SU-DHL-6 (cell line): ENCODE measurements around the gene FAM20A.

Experiments used
- H2AFZ ChIP-seq: fragments of 200-600 bp; sonication (generic); 2 replicates; pipeline ENCODE4 v1.6.1; 2014; ENCODE audit warnings: low read depth, mild to moderate bottlenecking, moderate library complexity, mixed read lengths, antibody characterized with exemption, low read length; ENCODE audit not compliant: severe bottlenecking
- H3F3A ChIP-seq: fragments of 200-600 bp; shearing (Covaris generic); 2 replicates; pipeline ENCODE4 v1.6.0; 2016; ENCODE audit warnings: antibody characterized with exemption, mild to moderate bottlenecking; ENCODE audit not compliant: insufficient read depth
- H3K27ac ChIP-seq: fragments of 200-600 bp; sonication (generic); 2 replicates; pipeline ENCODE4 v1.5.1; 2016; ENCODE audit warnings: low read depth, mild to moderate bottlenecking, low read length, moderate library complexity, mixed read lengths
- H3K27me3 ChIP-seq: fragments of 200-600 bp; sonication (generic), shearing (Covaris generic); 2 replicates; pipeline ENCODE4 v1.6.0; 2014; ENCODE audit warnings: mild to moderate bottlenecking, low read length
- H3K36me3 ChIP-seq: fragments of 200-600 bp; sonication (generic); 2 replicates; pipeline ENCODE4 v1.6.1; 2014; ENCODE audit warnings: mild to moderate bottlenecking, low read length, mixed read lengths
- H3K4me2 ChIP-seq: fragments of 300-600, 200-600 bp; shearing (Covaris generic), sonication (generic); 2 replicates; pipeline ENCODE4 v1.6.0; 2014; ENCODE audit warnings: low read length, low read depth, mild to moderate bottlenecking; ENCODE audit not compliant: poor library complexity, severe bottlenecking
- H3K4me3 ChIP-seq: fragments of 200-600 bp; sonication (generic); 2 replicates; pipeline ENCODE4 v1.5.1; 2014; ENCODE audit warnings: antibody characterized with exemption, low read length, mild to moderate bottlenecking, mixed read lengths; ENCODE audit not compliant: insufficient read depth, poor library complexity, severe bottlenecking
- H3K79me2 ChIP-seq: fragments of 200-600 bp; sonication (generic); 2 replicates; pipeline ENCODE4 v1.6.1; 2014; ENCODE audit warnings: mild to moderate bottlenecking, low read length, moderate library complexity; ENCODE audit not compliant: insufficient read depth
- H3K9ac ChIP-seq: fragments of 200-600 bp; sonication (generic); 2 replicates; pipeline ENCODE4 v1.7.0; 2014; ENCODE audit warnings: mild to moderate bottlenecking, low read length
- H3K9me2 ChIP-seq: fragments of 200-600 bp; sonication (generic); replicated peaks from 2 replicates; pipeline ENCODE4 v1.6.1; 2014; ENCODE audit warnings: low read length; ENCODE audit not compliant: insufficient read depth
- H3K9me3 ChIP-seq: fragments of 200-600 bp; sonication (generic); 2 replicates; pipeline ENCODE4 v1.6.1; 2014; ENCODE audit warnings: low read length, mixed read lengths; ENCODE audit not compliant: insufficient read depth
- H4K20me1 ChIP-seq: fragments of 200-600 bp; sonication (generic); 2 replicates; pipeline ENCODE4 v1.6.1; 2014; ENCODE audit warnings: low read depth, mild to moderate bottlenecking, antibody characterized with exemption, low read length, moderate library complexity, mixed read lengths
- EZH2phosphoT487 ChIP-seq: fragments of 200-600 bp; sonication (generic), shearing (Covaris generic); conservative IDR thresholded peaks from 2 replicates; pipeline ENCODE4 v1.6.1; 2018; ENCODE audit warnings: mild to moderate bottlenecking, antibody characterized with exemption, low read length, moderate library complexity, mixed read lengths
- TF ChIP-seq, protein P1 (sequence below): fragments of 200-600 bp; sonication (generic); IDR thresholded peaks from one replicate; pipeline ENCODE4 v1.5.1; 2017; ENCODE audit warnings: antibody characterized with exemption, mild to moderate bottlenecking, low read length, moderate library complexity; ENCODE audit not compliant: insufficient read depth, poor library complexity, severe bottlenecking

The FAM20A gene

DNA sequence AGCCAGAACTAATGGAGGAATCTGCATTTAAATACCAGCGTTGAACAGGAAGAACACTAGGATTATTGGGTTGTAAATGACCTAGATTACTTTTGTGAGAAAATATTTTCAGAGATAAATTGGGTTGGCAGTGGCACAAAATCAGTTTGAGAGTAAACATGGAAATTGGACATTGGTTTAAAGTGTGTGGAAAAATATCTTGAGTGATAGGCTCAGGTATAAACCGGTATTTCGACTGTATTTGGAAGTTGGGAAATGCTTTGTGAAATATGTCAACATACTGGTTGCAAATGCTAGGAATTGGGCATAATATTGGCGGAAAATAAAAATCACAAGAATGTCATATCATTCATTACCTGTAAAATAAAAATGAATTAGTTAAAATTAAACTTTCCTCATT lies 73.9 kb downstream of the FAM20A start:
- H3K9ac ChIP-seq = no peak overlapping the region
- no peak overlapping the region for H2AFZ ChIP-seq
- H3K36me3 ChIP-seq = peaks cover 74% of the 10 kb centered on the region; the same call in 1 of the 2 replicates
- H3K9me3 ChIP-seq = no peaks in the 10 kb centered on the region
- no peaks in the 10 kb centered on the region for H3K9me2 ChIP-seq
- H3F3A ChIP-seq = no peaks in the 10 kb centered on the region
- H3K27ac ChIP-seq = no peak overlapping the region
- H3K27me3 ChIP-seq = no peaks in the 10 kb centered on the region
- H3K79me2 ChIP-seq = peaks cover 3% of the 10 kb centered on the region; the same call in 1 of the 2 replicates
- no peak overlapping the region for H3K4me3 ChIP-seq
- H4K20me1 ChIP-seq = no peaks in the 10 kb centered on the region
- no peak for TF ChIP-seq EZH2phosphoT487
- TF ChIP-seq, protein P1, sequence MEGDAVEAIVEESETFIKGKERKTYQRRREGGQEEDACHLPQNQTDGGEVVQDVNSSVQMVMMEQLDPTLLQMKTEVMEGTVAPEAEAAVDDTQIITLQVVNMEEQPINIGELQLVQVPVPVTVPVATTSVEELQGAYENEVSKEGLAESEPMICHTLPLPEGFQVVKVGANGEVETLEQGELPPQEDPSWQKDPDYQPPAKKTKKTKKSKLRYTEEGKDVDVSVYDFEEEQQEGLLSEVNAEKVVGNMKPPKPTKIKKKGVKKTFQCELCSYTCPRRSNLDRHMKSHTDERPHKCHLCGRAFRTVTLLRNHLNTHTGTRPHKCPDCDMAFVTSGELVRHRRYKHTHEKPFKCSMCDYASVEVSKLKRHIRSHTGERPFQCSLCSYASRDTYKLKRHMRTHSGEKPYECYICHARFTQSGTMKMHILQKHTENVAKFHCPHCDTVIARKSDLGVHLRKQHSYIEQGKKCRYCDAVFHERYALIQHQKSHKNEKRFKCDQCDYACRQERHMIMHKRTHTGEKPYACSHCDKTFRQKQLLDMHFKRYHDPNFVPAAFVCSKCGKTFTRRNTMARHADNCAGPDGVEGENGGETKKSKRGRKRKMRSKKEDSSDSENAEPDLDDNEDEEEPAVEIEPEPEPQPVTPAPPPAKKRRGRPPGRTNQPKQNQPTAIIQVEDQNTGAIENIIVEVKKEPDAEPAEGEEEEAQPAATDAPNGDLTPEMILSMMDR = no peak
- H3K4me2 ChIP-seq = no peak overlapping the region

DNA sequence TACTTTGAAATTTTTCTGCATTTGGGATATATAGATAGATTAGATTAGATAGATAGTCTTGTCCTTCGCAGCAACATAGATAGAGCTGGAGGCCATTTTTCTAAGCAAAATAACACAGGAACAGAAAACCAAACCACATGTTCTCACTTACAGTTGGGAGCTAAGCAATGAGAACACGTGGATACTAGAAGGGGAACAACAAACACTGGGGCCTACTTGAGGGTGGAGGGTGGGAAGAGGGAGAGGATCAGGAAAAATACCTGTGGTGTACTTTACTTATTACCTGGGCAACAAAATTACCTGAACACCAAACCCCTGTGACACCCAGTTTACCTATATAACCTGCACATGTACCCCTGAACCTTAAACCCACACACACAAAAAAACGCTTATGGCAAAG lies 74.6 kb downstream of the FAM20A start:
- no peaks in the 10 kb centered on the region for H4K20me1 ChIP-seq
- no peaks in the 10 kb centered on the region for H3F3A ChIP-seq
- no peaks in the 10 kb centered on the region for H3K9me3 ChIP-seq
- TF ChIP-seq, protein P1 = no peak
- no peak for TF ChIP-seq EZH2phosphoT487
- H2AFZ ChIP-seq = no peak overlapping the region
- no peaks in the 10 kb centered on the region for H3K9me2 ChIP-seq
- peaks cover 3% of the 10 kb centered on the region for H3K79me2 ChIP-seq
- H3K4me2 ChIP-seq = no peak overlapping the region
- H3K27ac ChIP-seq = no peak overlapping the region
- H3K27me3 ChIP-seq = no peaks in the 10 kb centered on the region
- H3K9ac ChIP-seq = no peak overlapping the region
- no peak overlapping the region for H3K4me3 ChIP-seq
- H3K36me3 ChIP-seq = peaks cover 70% of the 10 kb centered on the region; the same call in 1 of the 2 replicates

DNA sequence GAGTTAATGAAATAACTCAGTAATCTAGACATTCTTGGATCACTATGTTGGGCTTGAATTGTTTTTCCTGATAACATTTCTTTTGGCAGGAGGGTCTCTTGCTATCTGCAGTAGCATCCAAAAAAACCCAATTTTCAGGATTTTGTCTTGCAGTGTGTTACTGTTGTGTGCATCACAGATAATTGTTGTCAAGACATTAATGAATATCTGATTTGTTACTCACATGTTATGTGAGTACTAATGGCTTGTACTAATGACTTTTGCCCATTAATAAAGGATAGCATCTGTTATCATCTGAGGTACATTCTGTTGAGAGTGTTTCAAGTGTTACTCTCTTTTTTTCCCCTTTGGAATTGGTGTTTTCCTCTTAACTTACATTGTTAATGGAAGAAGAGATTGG lies 78.9 kb downstream of the FAM20A start:
- peaks cover 42% of the 10 kb centered on the region; the same call in 1 of the 2 replicates for H3K36me3 ChIP-seq

More for the DNA sequence above, 78.9 kb downstream of the FAM20A start:
- no peak overlapping the region for H3K9ac ChIP-seq
- H3K9me2 ChIP-seq = no peaks in the 10 kb centered on the region
- H3K27ac ChIP-seq = no peak overlapping the region
- H3K79me2 ChIP-seq = peaks cover 9% of the 10 kb centered on the region
- no peaks in the 10 kb centered on the region for H3K9me3 ChIP-seq
- no peaks in the 10 kb centered on the region for H4K20me1 ChIP-seq
- H3K27me3 ChIP-seq = no peaks in the 10 kb centered on the region
- no peak for TF ChIP-seq EZH2phosphoT487
- TF ChIP-seq, protein P1 = no peak
- H3F3A ChIP-seq = no peaks in the 10 kb centered on the region
- no peak overlapping the region for H3K4me3 ChIP-seq
- no peak overlapping the region for H3K4me2 ChIP-seq
- no peak overlapping the region for H2AFZ ChIP-seq
